Measurements from ENCODE around the gene HOXC6.

DNA sequence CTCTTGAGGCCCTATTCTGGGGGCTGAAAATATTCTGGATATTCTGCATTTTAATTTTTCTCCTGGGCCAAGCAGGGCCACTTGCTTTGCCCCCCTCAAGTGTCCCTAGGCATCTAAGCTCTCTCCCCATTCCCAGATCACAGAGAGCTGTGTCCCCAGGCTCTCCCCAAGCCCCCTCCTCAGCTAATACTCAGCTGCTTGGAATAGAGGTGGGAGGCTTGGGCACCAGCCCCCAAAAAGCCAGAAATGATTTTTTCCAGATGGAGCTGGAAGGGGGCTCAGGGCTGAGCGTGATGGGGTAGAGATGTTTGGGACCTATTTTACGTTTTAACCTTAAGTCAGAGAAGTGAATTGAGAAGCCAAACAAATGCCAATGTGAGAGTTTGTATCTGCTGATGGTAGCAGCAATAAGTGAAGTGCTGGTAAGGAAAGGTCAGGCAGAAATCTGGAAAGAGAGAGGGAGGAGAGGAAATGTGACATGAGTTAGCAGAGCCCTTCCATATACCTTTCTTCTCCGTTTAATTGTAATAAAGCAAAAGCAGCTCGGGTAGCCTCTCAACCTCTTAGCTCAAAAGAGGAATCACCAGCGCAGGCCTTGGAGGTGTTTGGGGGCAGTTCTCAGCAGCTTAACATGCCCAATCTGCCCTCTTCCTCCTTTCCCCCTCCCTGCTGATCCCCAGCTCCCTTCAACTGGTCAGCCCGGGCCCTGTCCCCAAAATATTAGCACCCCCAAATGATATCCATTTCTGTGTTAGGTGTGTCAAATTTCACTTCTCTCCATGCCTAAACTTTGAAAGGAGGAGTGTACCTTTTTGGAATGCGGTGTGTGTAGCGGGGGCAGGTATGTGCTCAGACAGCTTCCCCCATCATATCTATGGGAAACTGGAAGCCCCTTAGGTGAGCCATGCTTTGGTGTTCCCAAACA is 5.0 kb upstream of the HOXC6 start:
- TF ChIP-seq REST (tag by site-specific recombination; IDR thresholded peaks at IDR 0.05) (no peak), ZXDB (tag by site-specific recombination; IDR thresholded peaks at IDR 0.05) (no peak), ZNF433 (tag by site-specific recombination; IDR thresholded peaks at IDR 0.05; ENCODE audit: low read depth) (no peak), MYNN (tag by site-specific recombination; IDR thresholded peaks at IDR 0.05; ENCODE audit: borderline replicate concordance) (no peak), ZNF292 (tag by site-specific recombination; IDR thresholded peaks at IDR 0.05; ENCODE audit: borderline replicate concordance, low read depth) (no peak), YY1 (tag by site-specific recombination; IDR thresholded peaks at IDR 0.05) (no peak), ZNF785 (tag by site-specific recombination; IDR thresholded peaks at IDR 0.05) (no peak), ZNF132 (tag by site-specific recombination; IDR thresholded peaks at IDR 0.05; ENCODE audit: borderline replicate concordance) (no peak), ZNF354C (tag by site-specific recombination; IDR thresholded peaks at IDR 0.05; ENCODE audit: borderline replicate concordance, low read depth) (no peak), ZNF558 (tag by site-specific recombination; IDR thresholded peaks at IDR 0.05) (no peak), GLI4 (tag by site-specific recombination; IDR thresholded peaks at IDR 0.05) (no peak), ZNF670 (tag by site-specific recombination; IDR thresholded peaks at IDR 0.05; ENCODE audit: low read depth) (no peak)
- TF ChIP-seq, protein P1, sequence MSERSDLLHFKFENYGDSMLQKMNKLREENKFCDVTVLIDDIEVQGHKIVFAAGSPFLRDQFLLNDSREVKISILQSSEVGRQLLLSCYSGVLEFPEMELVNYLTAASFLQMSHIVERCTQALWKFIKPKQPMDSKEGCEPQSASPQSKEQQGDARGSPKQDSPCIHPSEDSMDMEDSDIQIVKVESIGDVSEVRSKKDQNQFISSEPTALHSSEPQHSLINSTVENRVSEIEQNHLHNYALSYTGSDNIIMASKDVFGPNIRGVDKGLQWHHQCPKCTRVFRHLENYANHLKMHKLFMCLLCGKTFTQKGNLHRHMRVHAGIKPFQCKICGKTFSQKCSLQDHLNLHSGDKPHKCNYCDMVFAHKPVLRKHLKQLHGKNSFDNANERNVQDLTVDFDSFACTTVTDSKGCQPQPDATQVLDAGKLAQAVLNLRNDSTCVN (tag by site-specific recombination; optimal IDR thresholded peaks at IDR 0.05) = no peak
